Renal cortex interstitium (tissue), 11 donors: ENCODE results near the gene HNRNPUL1. TPM values are rescaled to one million over a fixed set of nuclear protein-coding genes. Genes with fewer than 3 reads are reported as not detected.

Source experiments
- DNase-seq, 11 donors: peaks; one replicate each; pipeline ENCODE4 v3.0.0-alpha.2; 2013; ENCODE audit warnings: low read depth in 9 of 11, low spot score in 4 of 11; ENCODE audit errors: extremely low read depth in 1 of 11
- polyA plus RNA-seq, 3 donors: library from polyadenylated mRNA; unstranded; fragments of 120-200 nt; gene quantifications; one replicate each; pipeline ENCODE4 v1.2.1, GENCODE V29; 2013; ENCODE audit not compliant: insufficient read length in 3 of 3

The HNRNPUL1 gene
- polyA plus RNA-seq, 3 donors = 200 to 215 (median 202) TPM

- DNase-seq = no peak
Measured at GRCh38 chr19:41319500-41320184, 55.5 kb downstream of the HNRNPUL1 start.

DNA sequence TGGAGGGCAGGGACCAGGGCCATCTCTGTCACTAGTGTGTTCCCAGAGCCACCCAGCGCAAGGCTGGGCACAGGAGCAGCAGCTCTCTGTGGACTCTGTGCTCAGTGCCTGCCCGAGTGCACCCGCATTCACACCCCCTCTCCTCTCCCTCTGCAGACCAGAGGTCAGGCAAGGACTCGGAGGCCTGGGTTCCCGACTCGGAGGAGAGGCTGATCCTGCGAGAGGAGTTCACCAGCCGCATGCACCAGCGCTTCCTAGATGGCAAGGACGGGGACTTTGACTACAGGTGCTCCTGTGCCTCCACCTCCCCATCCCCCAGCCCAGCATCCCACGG is 56.0 kb downstream of the HNRNPUL1 start:
- no peak for DNase-seq

DNA sequence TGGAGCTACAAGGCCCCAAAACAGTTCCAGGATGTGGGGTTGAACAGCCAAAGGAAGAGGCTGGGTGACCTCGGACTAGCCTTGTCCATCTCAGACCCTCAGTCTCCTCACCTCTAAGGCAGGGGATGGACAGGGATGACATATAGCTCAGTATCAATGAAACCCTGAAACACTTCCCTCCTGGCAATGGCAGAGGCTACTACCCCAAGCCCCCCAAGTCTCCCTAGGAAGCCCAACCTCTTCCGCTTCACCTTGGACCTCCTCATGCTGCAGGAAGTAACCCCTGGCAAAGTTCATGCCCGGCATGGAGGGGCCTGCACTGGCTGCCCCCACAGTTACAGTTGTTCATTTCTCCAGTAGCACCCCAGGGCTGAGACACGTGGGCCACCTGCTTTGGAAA is 56.4 kb downstream of the HNRNPUL1 start:
- no peak for DNase-seq

DNA sequence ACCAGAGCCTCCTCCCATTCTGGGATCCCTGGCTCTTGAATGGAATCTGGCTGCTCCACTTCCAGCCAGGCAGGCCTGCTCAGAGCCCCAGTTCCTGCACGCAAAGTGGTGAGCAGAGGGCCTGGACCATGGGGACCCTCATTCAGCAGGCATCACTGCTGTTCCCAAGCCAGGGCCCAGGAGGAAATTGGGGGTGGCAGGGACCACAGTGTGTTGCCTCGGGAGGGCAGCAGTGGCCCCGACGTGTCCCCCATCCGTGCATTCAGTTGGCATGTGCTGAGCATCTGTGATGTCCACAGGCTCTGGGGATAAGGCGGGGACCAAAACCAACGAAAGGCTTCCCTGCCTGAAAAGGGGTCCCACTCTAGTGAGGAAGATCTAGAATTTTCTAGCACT is 57.0 kb downstream of the HNRNPUL1 start:
- DNase-seq = no peak

DNA sequence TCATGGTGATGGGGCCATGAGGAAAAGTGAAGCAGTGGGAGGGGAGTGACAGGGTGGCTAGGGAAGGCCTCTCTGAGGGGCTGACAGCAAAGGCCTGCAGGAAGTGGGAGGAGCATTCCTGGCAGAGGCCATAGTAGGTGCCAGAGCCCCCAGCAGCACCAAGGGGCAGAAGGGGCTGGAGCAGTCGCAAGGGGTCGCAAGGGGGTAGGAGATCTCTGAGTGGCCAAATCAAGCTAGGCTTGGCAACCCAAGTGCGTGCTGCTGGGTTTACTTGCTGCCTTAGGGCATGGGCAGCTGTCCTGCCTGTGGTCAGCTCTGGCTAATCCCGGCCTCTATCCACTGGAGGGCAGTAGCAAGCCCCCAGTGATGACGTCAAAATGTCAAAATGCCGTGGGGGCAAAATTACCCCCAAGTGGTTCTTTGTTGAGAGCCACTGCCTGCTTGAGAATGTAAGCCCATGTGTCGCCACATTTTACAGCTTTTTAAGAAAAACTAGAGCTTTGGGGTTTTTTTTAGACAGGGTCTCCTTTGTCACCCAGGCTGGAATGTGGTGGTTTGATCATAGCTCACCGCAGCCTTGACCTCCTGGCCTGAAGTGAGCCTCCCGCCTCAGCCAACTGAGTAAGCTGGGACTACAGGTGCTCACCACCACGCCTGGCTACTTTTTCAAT is 57.6 kb downstream of the HNRNPUL1 start:
- no peak for DNase-seq

- no peak for DNase-seq
Measured at GRCh38 chr19:41322451-41322850, 58.3 kb downstream of the HNRNPUL1 start.

- no peak for DNase-seq
Measured at GRCh38 chr19:41323023-41323422, 58.9 kb downstream of the HNRNPUL1 start.

GRCh38 chr19:41323430-41324125 is 59.4 kb downstream of the HNRNPUL1 start:
- DNase-seq = no peak

DNA sequence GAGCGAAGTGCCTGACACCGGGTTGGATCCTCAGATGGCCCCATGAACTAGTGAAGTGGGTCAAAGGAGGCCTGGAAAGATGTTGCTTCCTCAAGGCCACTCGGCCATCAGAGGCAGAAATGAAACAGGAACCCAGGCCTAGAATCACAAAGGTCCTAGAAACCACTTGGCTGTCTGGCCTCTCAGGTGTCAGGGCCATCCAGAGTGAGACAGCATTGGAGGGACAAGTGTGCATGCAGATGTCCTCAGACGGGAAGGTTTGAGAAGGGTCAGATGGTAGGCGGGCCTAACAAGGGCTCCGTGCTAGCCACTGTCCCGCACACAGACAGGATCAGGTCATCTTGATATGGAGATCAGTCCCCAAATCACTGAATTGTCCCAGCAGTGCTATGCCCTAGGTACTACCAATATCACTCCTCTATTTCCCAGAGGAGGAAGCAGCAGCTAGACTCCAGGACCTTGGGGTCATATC is 60.1 kb downstream of the HNRNPUL1 start:
- no peak for DNase-seq

DNA sequence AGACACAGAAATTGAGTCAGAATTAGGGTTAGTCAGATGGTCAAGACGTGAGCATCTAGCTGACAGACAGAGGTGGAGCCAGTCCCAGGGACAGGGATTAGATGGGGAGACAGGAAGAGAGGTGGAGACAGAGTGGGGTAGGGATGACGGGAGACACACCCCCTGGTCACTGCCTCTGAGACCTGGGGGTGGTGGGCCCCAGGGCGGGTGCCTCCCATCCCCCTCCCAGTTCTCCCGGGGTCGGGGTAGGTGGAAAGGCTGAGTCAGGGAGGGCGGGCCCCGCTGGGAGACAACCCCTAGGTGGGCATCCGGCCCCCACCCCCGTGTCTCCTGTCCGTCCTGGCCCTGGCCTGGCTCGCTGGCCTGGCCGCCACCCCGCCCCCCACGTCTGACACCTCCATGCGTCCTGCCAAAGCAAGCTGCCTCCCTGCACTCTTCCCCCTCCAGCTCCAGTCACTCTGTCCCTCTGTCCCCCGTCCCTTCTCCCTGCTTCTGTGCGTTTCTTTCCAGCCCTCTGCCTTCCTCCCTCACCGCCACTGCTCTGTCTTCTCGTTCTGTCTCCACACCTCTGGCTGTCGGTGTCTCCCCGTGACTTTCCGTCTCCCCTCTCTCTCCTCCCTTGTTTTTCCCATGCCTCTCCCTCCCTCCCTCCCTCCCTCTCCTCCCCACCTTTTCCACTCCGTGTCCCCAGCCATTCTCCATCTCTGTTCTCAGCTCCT is 60.9 kb downstream of the HNRNPUL1 start:
- no peak for DNase-seq

- no peak for DNase-seq
Measured at GRCh38 chr19:41325640-41325946, 61.4 kb downstream of the HNRNPUL1 start.

DNA sequence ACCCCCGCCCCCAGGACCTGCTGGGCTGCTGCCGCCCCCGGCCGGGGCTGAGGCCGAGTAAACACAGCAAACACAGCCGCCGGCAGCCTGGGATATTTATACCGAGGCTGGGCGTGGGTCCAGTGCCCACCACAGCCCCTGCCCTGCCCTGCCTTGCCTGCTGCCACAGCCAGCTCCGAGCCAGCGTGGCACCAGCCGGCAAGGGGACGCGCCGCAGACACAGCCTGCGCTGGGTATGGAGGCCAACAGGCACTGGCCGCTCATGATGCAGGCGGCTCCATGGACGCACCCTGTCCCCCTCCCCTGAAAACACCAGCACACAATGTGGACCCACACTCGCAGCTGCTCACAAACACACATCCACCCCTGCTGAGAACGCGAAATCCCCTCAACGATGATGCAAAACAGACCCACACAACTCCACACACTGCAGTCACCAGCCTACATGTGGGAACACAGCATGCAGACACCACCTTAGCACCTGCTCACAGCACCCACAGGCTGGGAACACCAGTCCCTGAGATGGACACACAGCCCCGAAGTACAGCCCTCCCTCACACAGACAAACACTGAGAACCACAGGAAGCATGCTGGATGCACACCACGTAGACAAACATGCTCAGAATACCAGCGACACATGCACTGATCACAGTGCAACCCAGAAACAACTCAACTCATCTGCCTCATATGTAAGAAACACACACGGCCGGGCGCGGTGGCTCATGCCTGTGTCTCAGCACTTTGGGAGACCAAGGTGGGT is 62.0 kb downstream of the HNRNPUL1 start:
- DNase-seq = no peak

DNA sequence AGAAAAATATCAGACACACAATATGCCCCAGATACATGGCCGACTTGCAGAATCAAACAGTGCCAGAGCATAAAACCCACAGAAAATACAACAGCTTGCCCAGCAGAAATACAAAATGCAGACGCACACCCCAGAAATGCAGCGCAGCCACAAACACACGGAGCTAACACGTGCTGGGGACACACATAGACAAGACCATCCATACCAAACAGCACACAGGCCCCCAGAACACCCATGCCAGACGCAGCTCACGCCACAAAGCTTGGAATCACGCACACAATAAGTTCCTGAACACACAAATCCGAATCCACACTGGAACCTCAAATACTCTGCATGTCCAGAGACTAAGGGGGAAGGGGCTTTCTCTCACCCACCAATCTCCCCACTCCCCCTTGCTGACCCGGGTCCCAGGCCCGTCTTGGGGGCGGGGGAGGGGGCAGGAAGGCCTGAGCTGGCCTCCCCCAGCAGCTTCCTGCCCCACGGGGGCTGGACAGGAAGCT is 63.0 kb downstream of the HNRNPUL1 start:
- no peak for DNase-seq

GRCh38 chr19:41327576-41328156 is 63.5 kb downstream of the HNRNPUL1 start:
- no peak for DNase-seq

- no peak for DNase-seq
Measured at GRCh38 chr19:41328157-41328841, 64.1 kb downstream of the HNRNPUL1 start.

- no peak for DNase-seq
Measured at GRCh38 chr19:41328842-41329225, 64.7 kb downstream of the HNRNPUL1 start.

DNA sequence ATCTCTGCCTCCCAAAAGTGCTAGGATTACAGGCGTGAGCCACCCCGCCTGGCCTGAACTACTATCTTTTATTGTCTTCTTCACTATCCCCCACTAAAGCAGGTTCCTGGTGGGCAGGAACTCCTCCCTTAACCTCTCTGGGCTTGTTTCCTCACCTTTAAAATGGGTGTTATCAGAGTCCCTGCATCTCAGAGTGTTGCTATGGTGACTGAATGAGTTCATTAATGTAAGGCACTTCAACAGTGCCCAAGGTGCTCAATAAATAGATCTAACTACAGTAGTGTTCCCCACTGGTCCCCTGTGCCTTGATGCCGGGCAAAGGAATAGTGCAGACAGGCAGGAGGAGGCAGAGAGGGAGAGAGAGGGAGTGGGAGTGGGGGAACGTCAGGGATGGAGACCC is 66.3 kb downstream of the HNRNPUL1 start:
- DNase-seq = no peak
